ENCODE data around the gene PTPN21.

PTPN21 gene

GRCh38 chr14:88507208-88507607, 47.6 kb downstream of the PTPN21 start:
- in situ Hi-C loops (cut with MboI; ENCODE audit: low sequenced_read_pairs), result no loop called here

GRCh38 chr14:88505621-88506020, 49.2 kb downstream of the PTPN21 start:
- in situ Hi-C loops (cut with MboI; ENCODE audit: low sequenced_read_pairs), result no loop called here

GRCh38 chr14:88504602-88505001, 50.2 kb downstream of the PTPN21 start:
- in situ Hi-C loops (cut with MboI; ENCODE audit: low sequenced_read_pairs), result no loop called here

GRCh38 chr14:88503754-88504406, 50.9 kb downstream of the PTPN21 start:
- in situ Hi-C loops (cut with MboI; ENCODE audit: low sequenced_read_pairs), result no loop called here

GRCh38 chr14:88502740-88503139, 52.1 kb downstream of the PTPN21 start:
- in situ Hi-C loops (cut with MboI; ENCODE audit: low sequenced_read_pairs), result no loop called here

GRCh38 chr14:88500611-88501010, 54.2 kb downstream of the PTPN21 start:
- in situ Hi-C loops (cut with MboI; ENCODE audit: low sequenced_read_pairs), result no loop called here

- in situ Hi-C loops (cut with MboI; ENCODE audit: low sequenced_read_pairs), result loop anchor here (25.0 kb wide), 1 partner anchor 1413 kb away; no protein-coding TSS in a partner anchor
Measured at GRCh38 chr14:88499225-88499624, 55.6 kb downstream of the PTPN21 start.

- in situ Hi-C loops (cut with MboI; ENCODE audit: low sequenced_read_pairs), result loop anchor here (25.0 kb wide), 1 partner anchor 1416 kb away; no protein-coding TSS in a partner anchor
Measured at GRCh38 chr14:88496414-88496813, 58.4 kb downstream of the PTPN21 start.

- in situ Hi-C loops (cut with MboI; ENCODE audit: low sequenced_read_pairs), result loop anchor here (25.0 kb wide), 1 partner anchor 1419 kb away; no protein-coding TSS in a partner anchor
Measured at GRCh38 chr14:88493392-88494185, 61.2 kb downstream of the PTPN21 start.

GRCh38 chr14:88492272-88493089, 62.3 kb downstream of the PTPN21 start:
- in situ Hi-C loops (cut with MboI; ENCODE audit: low sequenced_read_pairs), result loop anchor here (25.0 kb wide), 1 partner anchor 1420 kb away; no protein-coding TSS in a partner anchor

GRCh38 chr14:88490168-88490567, 64.6 kb downstream of the PTPN21 start:
- in situ Hi-C loops (cut with MboI; ENCODE audit: low sequenced_read_pairs), result loop anchor here (25.0 kb wide), 1 partner anchor 1422 kb away; no protein-coding TSS in a partner anchor

- in situ Hi-C loops (cut with MboI; ENCODE audit: low sequenced_read_pairs), result loop anchor here (25.0 kb wide), 1 partner anchor 1423 kb away; no protein-coding TSS in a partner anchor
Measured at GRCh38 chr14:88488897-88489296, 65.9 kb downstream of the PTPN21 start.

- in situ Hi-C loops (cut with MboI; ENCODE audit: low sequenced_read_pairs), result loop anchor here (25.0 kb wide), 1 partner anchor 1424 kb away; no protein-coding TSS in a partner anchor
Measured at GRCh38 chr14:88488081-88488480, 66.7 kb downstream of the PTPN21 start.

GRCh38 chr14:88482524-88482923, 72.3 kb downstream of the PTPN21 start:
- in situ Hi-C loops (cut with MboI; ENCODE audit: low sequenced_read_pairs), result loop anchor here (25.0 kb wide), 1 partner anchor 1430 kb away; no protein-coding TSS in a partner anchor

GRCh38 chr14:88481794-88482193, 73.0 kb downstream of the PTPN21 start:
- in situ Hi-C loops (cut with MboI; ENCODE audit: low sequenced_read_pairs), result loop anchor here (25.0 kb wide), 1 partner anchor 1431 kb away; no protein-coding TSS in a partner anchor

GRCh38 chr14:88481059-88481458, 73.7 kb downstream of the PTPN21 start:
- in situ Hi-C loops (cut with MboI; ENCODE audit: low sequenced_read_pairs), result loop anchor here (25.0 kb wide), 1 partner anchor 1431 kb away; no protein-coding TSS in a partner anchor

GRCh38 chr14:88479574-88479987, 75.2 kb downstream of the PTPN21 start:
- in situ Hi-C loops (cut with MboI; ENCODE audit: low sequenced_read_pairs), result loop anchor here (25.0 kb wide), 1 partner anchor 1433 kb away; no protein-coding TSS in a partner anchor

- in situ Hi-C loops (cut with MboI; ENCODE audit: low sequenced_read_pairs), result loop anchor here (25.0 kb wide), 1 partner anchor 1433 kb away; no protein-coding TSS in a partner anchor
Measured at GRCh38 chr14:88478931-88479330, 75.9 kb downstream of the PTPN21 start.

GRCh38 chr14:88477513-88478250, 77.1 kb downstream of the PTPN21 start:
- in situ Hi-C loops (cut with MboI; ENCODE audit: low sequenced_read_pairs), result loop anchor here (25.0 kb wide), 1 partner anchor 1435 kb away; no protein-coding TSS in a partner anchor

- in situ Hi-C loops (cut with MboI; ENCODE audit: low sequenced_read_pairs), result loop anchor here (25.0 kb wide), 1 partner anchor 1435 kb away; no protein-coding TSS in a partner anchor
Measured at GRCh38 chr14:88476825-88477224, 78.0 kb downstream of the PTPN21 start.
